ENCODE data around the gene CHP1. TPM values are rescaled to one million over a fixed set of nuclear protein-coding genes. Genes with fewer than 3 reads are reported as not detected.

CHP1 gene
- 100 to 1,000 TPM in 1 of 2 donors, 10 to 100 TPM in 1; 97.0 to 174 TPM for total RNA-seq

DNA sequence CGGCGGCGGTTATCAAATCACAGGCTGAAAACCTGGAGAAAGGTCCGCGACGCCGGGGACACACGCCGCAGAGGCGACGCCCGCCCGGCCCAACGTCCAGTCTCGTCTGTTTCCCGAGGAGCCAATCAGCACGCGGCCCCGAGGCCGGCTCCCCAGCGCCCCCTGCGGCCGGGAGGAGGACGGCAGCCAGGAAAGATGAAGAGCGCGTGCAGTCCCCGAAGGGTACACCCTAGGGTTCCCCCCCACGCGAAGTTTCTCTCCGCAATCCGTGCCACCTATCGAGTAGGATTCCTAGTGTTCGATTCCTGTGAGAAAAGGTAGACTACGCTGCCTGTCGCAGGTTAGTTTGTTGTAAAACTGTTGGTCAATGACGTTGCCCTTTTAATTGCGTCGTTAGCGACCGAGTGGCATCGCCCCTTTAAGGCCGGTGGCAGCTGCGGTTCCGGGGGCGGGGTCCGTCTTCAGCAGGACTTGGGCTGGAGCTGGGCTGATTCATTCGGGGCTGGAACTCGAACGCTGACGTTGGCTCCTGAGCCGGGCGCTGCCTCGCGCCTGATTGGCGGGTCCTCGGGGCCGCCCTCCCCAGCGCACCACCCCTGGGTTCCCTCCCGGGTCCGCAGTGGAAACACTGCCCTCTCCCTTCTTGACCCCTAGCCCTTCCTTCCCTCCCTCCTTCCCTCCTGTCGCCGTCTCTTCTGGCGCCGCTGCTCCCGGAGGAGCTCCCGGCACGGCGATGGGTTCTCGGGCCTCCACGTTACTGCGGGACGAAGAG, at the start of gene CHP1, which contains the start of gene EXD1:
CHP1 (plus strand) TSS at position 619 of the 772 bp plus-strand sequence; CDS start at position 734, 115 bp downstream.
EXD1 (minus strand) TSS at position 108 of the 772 bp plus-strand sequence. CDS start 4,182 bp downstream, outside the sequence.
- peak; percentile 98 for DNase-seq (ENCODE audit: low spot score)
- H3K36me3 ChIP-seq: no peaks in the 10 kb centered on the region
- TF ChIP-seq POLR2AphosphoS5 (IDR thresholded peaks at IDR 0.05): peak; percentile 93
- peak; percentile 76 for TF ChIP-seq POLR2A (IDR thresholded peaks at IDR 0.05)
- TF ChIP-seq, protein P1, sequence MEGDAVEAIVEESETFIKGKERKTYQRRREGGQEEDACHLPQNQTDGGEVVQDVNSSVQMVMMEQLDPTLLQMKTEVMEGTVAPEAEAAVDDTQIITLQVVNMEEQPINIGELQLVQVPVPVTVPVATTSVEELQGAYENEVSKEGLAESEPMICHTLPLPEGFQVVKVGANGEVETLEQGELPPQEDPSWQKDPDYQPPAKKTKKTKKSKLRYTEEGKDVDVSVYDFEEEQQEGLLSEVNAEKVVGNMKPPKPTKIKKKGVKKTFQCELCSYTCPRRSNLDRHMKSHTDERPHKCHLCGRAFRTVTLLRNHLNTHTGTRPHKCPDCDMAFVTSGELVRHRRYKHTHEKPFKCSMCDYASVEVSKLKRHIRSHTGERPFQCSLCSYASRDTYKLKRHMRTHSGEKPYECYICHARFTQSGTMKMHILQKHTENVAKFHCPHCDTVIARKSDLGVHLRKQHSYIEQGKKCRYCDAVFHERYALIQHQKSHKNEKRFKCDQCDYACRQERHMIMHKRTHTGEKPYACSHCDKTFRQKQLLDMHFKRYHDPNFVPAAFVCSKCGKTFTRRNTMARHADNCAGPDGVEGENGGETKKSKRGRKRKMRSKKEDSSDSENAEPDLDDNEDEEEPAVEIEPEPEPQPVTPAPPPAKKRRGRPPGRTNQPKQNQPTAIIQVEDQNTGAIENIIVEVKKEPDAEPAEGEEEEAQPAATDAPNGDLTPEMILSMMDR (IDR thresholded peaks at IDR 0.05): peak; percentile 59 to 96 (median 91)
- H3K9me3 ChIP-seq: no peaks in the 10 kb centered on the region
- H3K4me1 ChIP-seq (replicated peaks): no peaks in the 10 kb centered on the region
- intact Hi-C loops (cut with DNase I): loop anchor here (5.0 kb wide), 1 partner anchor 114 kb away; the partner anchor contains the start of gene INO80
- WGBS: under 1% methylated on average over 72 of the region's 72 CpGs
- no peaks in the 10 kb centered on the region for H3K27me3 ChIP-seq (replicated peaks; ENCODE audit: insufficient read depth)
- H3K4me3 ChIP-seq: peak within 1 kb of the TSS; percentile 48 to 88
- peak within 1 kb of the TSS; percentile 85 to 97 for H3K27ac ChIP-seq

DNA sequence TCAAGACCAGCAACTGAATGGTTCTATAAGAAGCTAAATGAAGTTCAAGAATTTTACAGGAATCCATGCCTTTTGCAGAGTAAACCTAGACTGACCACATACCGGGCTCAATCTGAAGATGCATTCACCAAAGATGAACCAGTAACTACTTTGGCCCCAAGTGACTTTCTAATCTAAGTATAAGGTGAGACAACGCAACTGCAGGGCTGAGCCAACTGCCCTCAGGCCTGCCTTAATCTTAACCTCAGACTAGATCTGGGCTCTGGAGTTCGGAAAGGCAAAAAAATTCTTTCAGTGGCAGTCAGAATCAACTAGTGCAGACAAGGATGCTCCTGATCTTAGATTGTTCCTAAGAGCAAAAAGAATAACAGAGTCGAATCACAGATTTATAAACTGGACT, 48.8 kb upstream of the CHP1 start:
- TF ChIP-seq POLR2A (IDR thresholded peaks at IDR 0.05) (no peak), POLR2AphosphoS5 (IDR thresholded peaks at IDR 0.05) (no peak)
- TF ChIP-seq, protein P1 (IDR thresholded peaks at IDR 0.05): no peak
- Histone ChIP-seq H3K36me3 (no peaks in the 10 kb centered on the region), H3K4me3 (no peak overlapping the region), H3K4me1 (replicated peaks) (no peaks in the 10 kb centered on the region), H3K27me3 (replicated peaks; ENCODE audit: insufficient read depth) (no peaks in the 10 kb centered on the region), H3K9me3 (no peaks in the 10 kb centered on the region), H3K27ac (no peak overlapping the region)
- intact Hi-C loops (cut with DNase I): loop anchor here (5.0 kb wide), 1 partner anchor 275 kb away; no protein-coding TSS in a partner anchor
- WGBS: 62% methylated on average over 4 of the region's 4 CpGs
- no peak for DNase-seq (ENCODE audit: low spot score)

GRCh38 chr15:41183581-41183980, 47.5 kb upstream of the CHP1 start:
- Histone ChIP-seq H3K4me3 (no peak overlapping the region), H3K9me3 (no peaks in the 10 kb centered on the region), H3K4me1 (replicated peaks) (no peaks in the 10 kb centered on the region), H3K36me3 (no peaks in the 10 kb centered on the region), H3K27ac (no peak overlapping the region), H3K27me3 (replicated peaks; ENCODE audit: insufficient read depth) (no peaks in the 10 kb centered on the region)
- no peak for DNase-seq (ENCODE audit: low spot score)
- intact Hi-C loops (cut with DNase I): loop anchor here (5.0 kb wide), 1 partner anchor 276 kb away; no protein-coding TSS in a partner anchor
- WGBS: 86% methylated on average over 2 of the region's 2 CpGs
- TF ChIP-seq POLR2AphosphoS5 (IDR thresholded peaks at IDR 0.05): no peak
- TF ChIP-seq, protein P1 (IDR thresholded peaks at IDR 0.05): no peak
- no peak for TF ChIP-seq POLR2A (IDR thresholded peaks at IDR 0.05)

DNA sequence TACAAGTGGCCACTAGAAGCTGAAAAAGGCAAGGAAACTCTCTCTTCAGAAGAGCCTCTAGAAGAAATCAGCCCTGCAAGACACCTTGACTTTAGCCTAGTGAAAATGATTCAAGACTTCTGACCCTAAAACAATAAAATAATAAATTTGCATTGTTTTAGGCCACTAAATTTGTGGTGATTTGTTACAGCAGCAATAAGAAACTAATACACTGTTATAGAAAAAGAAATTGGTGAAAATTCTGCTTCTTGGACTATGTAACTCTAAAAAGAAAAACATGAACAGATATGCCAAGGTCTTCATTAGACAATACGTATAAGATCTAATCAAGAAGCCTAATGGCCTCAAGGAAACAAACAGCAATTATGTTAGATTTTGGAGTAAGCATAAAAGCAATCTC, 36.6 kb upstream of the CHP1 start:
- no peaks in the 10 kb centered on the region for H3K36me3 ChIP-seq
- no peaks in the 10 kb centered on the region for H3K4me1 ChIP-seq (replicated peaks)
- intact Hi-C loops (cut with DNase I): no loop called here
- WGBS: 86% methylated on average over 1 of the region's 1 CpG
- no peak overlapping the region for H3K4me3 ChIP-seq
- no peaks in the 10 kb centered on the region for H3K9me3 ChIP-seq
- DNase-seq (ENCODE audit: low spot score): no peak
- no peak overlapping the region for H3K27ac ChIP-seq
- TF ChIP-seq, protein P1 (IDR thresholded peaks at IDR 0.05): no peak
- TF ChIP-seq POLR2A (IDR thresholded peaks at IDR 0.05): no peak
- TF ChIP-seq POLR2AphosphoS5 (IDR thresholded peaks at IDR 0.05): no peak
- no peaks in the 10 kb centered on the region for H3K27me3 ChIP-seq (replicated peaks; ENCODE audit: insufficient read depth)
